GM12801 (cell line): ENCODE data around the gene ZNF670.

Experiments used
- TF ChIP-seq, protein P1 (sequence below): IDR thresholded peaks from one replicate; pipeline ENCODE4 v1.5.1; 2011; ENCODE audit warnings: control low read depth; ENCODE audit not compliant: insufficient read length; ENCODE audit errors: extremely low read depth

ZNF670 gene

DNA sequence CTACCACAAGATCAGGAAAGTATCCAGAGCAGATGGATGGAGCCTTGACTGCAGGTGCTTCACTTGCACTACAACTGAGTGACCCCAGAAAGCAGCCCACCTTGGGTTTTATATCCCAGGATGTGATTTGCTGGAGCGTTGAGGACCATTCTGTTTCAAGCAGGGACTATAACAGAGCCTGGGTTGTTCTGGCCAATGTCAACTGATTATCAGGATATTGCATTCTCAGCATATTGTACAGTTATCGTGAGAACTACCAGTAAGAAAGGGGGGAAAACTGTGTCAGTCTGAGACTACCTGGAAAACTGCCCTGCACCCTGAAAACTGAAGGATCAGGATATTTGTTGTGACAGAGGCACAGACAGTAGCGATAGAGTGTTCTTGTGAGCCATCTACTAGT is 17.5 kb upstream of the ZNF670 start:
- TF ChIP-seq, protein P1, sequence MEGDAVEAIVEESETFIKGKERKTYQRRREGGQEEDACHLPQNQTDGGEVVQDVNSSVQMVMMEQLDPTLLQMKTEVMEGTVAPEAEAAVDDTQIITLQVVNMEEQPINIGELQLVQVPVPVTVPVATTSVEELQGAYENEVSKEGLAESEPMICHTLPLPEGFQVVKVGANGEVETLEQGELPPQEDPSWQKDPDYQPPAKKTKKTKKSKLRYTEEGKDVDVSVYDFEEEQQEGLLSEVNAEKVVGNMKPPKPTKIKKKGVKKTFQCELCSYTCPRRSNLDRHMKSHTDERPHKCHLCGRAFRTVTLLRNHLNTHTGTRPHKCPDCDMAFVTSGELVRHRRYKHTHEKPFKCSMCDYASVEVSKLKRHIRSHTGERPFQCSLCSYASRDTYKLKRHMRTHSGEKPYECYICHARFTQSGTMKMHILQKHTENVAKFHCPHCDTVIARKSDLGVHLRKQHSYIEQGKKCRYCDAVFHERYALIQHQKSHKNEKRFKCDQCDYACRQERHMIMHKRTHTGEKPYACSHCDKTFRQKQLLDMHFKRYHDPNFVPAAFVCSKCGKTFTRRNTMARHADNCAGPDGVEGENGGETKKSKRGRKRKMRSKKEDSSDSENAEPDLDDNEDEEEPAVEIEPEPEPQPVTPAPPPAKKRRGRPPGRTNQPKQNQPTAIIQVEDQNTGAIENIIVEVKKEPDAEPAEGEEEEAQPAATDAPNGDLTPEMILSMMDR: no peak

DNA sequence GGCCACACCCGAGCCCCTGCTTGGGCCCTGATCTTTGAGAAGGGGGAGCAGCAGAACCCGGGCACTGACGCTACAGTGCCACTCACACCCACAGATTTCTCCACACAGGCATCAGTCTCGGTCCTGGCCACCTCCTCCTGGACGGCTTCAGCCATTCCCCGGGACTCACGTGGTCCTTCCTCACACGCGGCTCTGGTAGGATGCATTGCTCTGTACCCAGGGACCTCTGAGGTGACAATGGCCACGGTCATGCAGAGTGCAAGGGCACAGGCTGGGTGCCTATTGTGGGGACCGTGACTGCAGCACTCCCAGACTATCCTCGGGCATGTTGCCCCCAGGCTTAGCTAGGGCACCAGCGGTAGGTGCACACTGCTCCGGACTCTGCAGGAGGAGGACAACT is 11.8 kb upstream of the ZNF670 start:
- TF ChIP-seq, protein P1: no peak

DNA sequence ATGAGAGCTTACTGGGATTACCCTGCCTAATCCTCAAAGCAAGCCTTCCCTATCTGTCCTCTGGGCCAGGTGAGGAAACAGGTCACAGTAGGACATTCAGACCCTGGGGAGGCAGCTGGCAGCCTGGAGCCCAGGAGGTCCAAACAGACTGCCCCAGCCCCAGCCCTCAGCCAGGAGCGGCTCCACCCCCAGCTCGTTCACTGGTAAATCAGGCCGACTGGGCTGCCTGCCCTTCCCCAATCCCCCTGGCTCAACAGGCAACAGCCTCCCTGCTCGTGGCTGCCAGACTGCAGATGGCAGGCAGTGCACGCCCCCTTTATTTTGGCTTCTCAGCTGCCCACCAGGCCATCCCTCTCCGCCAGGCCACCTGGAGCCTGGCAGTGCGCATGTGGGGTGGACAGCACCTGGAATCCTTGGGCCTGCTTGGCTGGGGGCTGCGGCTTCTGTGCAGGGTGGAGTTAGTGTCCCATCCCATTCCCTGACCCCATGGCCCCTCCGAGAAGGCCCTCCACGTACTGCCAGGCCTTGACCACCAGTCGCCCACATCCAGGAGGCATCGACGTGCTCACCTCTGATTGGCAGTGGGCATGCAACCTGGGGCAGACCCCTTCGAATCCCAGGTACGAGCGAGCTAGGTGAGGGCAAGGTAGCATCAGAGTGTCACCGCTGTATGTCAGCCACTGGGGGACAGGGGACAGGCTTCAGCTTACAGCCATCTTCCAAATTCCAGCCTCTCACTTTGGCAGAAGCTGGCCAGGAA is 11.2 kb upstream of the ZNF670 start:
- TF ChIP-seq, protein P1: no peak

DNA sequence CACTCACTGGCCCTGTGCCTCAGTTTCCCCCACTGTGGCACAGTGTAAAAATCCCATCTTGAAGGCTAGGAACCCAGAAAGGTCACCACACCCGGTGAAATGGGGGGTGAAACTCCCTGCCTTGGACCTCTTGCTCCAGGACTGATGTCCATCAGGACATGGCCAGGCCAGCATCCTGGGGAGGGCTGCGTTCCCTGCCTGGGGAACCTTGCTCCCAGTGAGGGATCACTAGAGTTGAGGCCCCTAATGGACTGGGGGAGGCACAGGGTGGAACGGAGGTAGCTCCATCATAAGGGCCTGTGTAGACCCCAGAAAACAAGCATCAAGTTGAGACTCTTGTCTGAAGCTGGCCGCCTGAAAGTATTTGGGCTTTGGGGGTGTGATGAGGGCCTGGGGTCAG is 10.4 kb upstream of the ZNF670 start:
- TF ChIP-seq, protein P1: no peak

DNA sequence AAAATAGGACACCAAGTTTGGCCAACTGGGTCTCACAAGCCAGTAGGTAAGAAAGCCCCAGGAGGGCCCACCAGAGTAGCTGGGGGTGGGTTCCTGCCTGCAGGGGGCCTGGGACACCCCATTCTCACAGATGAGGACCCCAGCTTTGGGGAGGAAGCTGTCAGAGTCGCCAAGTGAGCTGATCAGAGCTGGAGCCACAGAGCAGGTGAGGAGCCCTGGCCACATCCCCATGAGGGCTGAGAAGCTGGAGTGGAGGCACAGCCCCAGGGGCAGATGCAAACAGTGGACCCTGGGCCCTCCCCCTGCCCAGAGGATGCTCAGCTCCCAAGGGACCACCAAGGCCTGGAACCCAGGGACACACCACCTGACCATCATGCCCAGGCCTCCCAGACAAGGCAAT is 8.6 kb upstream of the ZNF670 start:
- TF ChIP-seq, protein P1: no peak

DNA sequence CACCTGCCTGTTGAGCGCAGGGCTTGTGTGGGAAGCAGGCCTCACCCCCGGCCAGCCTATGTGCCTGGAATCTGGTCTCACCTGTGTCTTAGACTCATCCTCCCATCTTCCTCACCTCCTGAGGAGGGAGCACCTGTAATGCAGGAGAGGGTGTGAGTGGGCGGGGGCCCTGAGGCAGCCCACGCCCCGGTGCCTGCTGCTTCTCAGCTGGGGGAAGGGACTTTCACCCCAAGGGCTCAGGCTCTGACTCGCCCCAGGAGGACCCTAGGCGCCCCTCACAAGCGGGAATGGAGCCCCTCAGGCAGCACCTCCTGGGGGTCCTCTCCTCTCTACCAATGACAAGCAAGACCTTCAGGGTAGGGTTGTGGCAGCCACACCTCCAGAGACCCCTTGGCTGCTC is 6.7 kb upstream of the ZNF670 start:
- TF ChIP-seq, protein P1: no peak

DNA sequence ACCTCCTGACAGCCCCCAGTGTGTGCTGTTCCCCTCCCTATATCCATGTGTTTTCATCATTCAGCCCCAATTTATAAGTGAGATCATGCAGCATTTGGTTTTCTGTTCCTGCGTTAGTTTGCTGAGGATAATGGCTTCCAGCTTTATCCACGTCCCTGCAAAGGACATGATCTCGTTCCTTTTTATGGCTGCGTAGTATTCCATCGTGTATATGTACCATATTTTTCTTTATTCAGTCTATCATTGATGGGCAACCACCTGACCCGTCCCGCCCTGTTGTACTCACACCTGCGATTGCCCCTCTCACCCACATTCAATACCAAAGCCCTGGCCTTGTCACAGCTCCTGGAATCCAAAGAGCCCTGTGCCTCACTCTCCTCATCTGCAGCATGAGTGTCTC is 6.2 kb upstream of the ZNF670 start:
- TF ChIP-seq, protein P1: no peak
